K562 (cell line): ENCODE data around the gene PURA. TPM values are rescaled to one million over a fixed set of nuclear protein-coding genes. Genes with fewer than 3 reads are reported as not detected.

Source experiments
- ATAC-seq: fragments of 200-7000 bp; cut with Tn5 transposase; 3 replicates; pipeline ENCODE4 v1.9.1; 2020; ENCODE audit warnings: moderate library complexity
- BruUV-seq: library from RNA; stranded (reverse); fragments of 400-500 nt; replicated peaks from 2 replicates; lab custom pipeline; 2021; lab: Mats Ljungman, UMichigan
- CTCF ChIA-PET: fragments of 300-600 bp; formaldehyde crosslinking; extraction: SDS; loops from one replicate; lab custom pipeline; 2021; ENCODE audit warnings: low intra/inter-chr PET ratio; lab: Yijun Ruan, JAX
- POLR2A ChIA-PET: fragments of 300-600, 350-650 bp; sonication (Branson Sonifier 250); formaldehyde crosslinking; extraction: SDS; loops from one replicate; lab custom pipeline; 2021; ENCODE audit warnings: antibody characterized with exemption, inconsistent platforms; lab: Yijun Ruan, JAX
- DNase-seq, 4 experiments: peaks; one replicate each; pipeline versions ENCODE4 v3.0.0 to v3.0.0-alpha.2; 2011 to 2018; ENCODE audit warnings: low spot score in 3 of 4, mixed read lengths in 3 of 4; ENCODE audit errors: extremely low read depth in 1 of 4
- FAIRE-seq: peaks from 2 replicates; lab custom pipeline; 2011; peaks lifted over from hg19 to GRCh38; lab: Jason Lieb, UNC
- H2AFZ ChIP-seq: 2 replicates; pipeline ENCODE4 v1.6.0; 2011; ENCODE audit warnings: low read depth, low read length, control low read depth, inconsistent platforms
- H3K27ac ChIP-seq: fragments of 200-600 bp; 3 replicates; pipeline ENCODE4 v1.8.0; 2011; ENCODE audit warnings: low read depth, mild to moderate bottlenecking, control low read depth, inconsistent platforms, low read length, moderate library complexity, mixed read lengths; ENCODE audit errors: extremely low read depth
- H3K27me3 ChIP-seq, 2 experiments: fragments of 300-600 bp in 1 of 2; 2 replicates in 1 of 2; 3 replicates in 1 of 2; pipeline versions ENCODE4 v1.6.0 to v1.8.0; 2011; ENCODE audit warnings: inconsistent platforms in 2 of 2, low read length in 2 of 2, mild to moderate bottlenecking in 1 of 2, mixed read lengths in 1 of 2, moderate library complexity in 1 of 2; ENCODE audit not compliant: control insufficient read depth in 2 of 2, insufficient read depth in 2 of 2
- H3K36me3 ChIP-seq: fragments of 300-600 bp; 3 replicates; pipeline ENCODE4 v1.8.0; 2011; ENCODE audit warnings: mild to moderate bottlenecking, low read length, inconsistent platforms; ENCODE audit not compliant: control insufficient read depth, insufficient read depth
- H3K4me1 ChIP-seq, 2 experiments: fragments of 200-600 bp in 1 of 2; replicated peaks in 1 of 2; 2 replicates in 1 of 2; 3 replicates in 1 of 2; pipeline versions ENCODE4 v1.5.1 to v1.8.0; 2011; ENCODE audit warnings: inconsistent platforms in 2 of 2, low read length in 2 of 2, mild to moderate bottlenecking in 1 of 2, mixed read lengths in 1 of 2, moderate library complexity in 1 of 2; ENCODE audit not compliant: control insufficient read depth in 2 of 2, insufficient read depth in 2 of 2
- H3K4me2 ChIP-seq: 2 replicates; pipeline ENCODE4 v1.6.1; 2011; ENCODE audit warnings: low read length, control low read depth, inconsistent platforms, mixed read lengths; ENCODE audit not compliant: insufficient read depth
- H3K4me3 ChIP-seq: fragments of 200-600 bp; sonication (generic), shearing (Covaris generic); 2 replicates; pipeline ENCODE4 v1.5.1; 2016; ENCODE audit warnings: control low read depth, inconsistent platforms
- H3K79me2 ChIP-seq: fragments of 200-600 bp; 3 replicates; pipeline ENCODE4 v1.8.0; 2011; ENCODE audit warnings: low read length, inconsistent platforms; ENCODE audit not compliant: control insufficient read depth, insufficient read depth
- H3K9ac ChIP-seq, 2 experiments: 2 replicates each; pipeline versions ENCODE4 v1.6.0 to v1.6.1; 2011; ENCODE audit warnings: low read depth in 2 of 2, low read length in 2 of 2, control low read depth in 1 of 2, inconsistent platforms in 1 of 2, mild to moderate bottlenecking in 1 of 2, mixed read lengths in 1 of 2; ENCODE audit not compliant: insufficient read depth in 1 of 2
- H3K9me1 ChIP-seq: one replicate; pipeline ENCODE4 v1.6.0; 2011; ENCODE audit warnings: inconsistent platforms, mild to moderate bottlenecking, low read length, moderate library complexity; ENCODE audit not compliant: control insufficient read depth, insufficient read depth
- H3K9me3 ChIP-seq: replicated peaks from 2 replicates; pipeline ENCODE4 v1.5.1; 2011; ENCODE audit warnings: low read depth, low read length, inconsistent platforms; ENCODE audit not compliant: control insufficient read depth, insufficient read depth
- H4K20me1 ChIP-seq: replicated peaks from 2 replicates; pipeline ENCODE4 v1.6.1; 2011; ENCODE audit warnings: low read length, inconsistent platforms, mixed read lengths; ENCODE audit not compliant: control insufficient read depth, insufficient read depth
- ADNP ChIP-seq: fragments of 200-800 bp; sonication (Bioruptor generic); IDR thresholded peaks from 2 replicates; pipeline ENCODE4 v1.6.1; 2016; ENCODE audit warnings: missing genetic modification characterization, missing compliant biosample characterization
- CBFA2T3 ChIP-seq: fragments of 450-650 bp; IDR thresholded peaks from 2 replicates; pipeline ENCODE4 v1.6.1; 2017
- ETV5 ChIP-seq: sonication (generic); formaldehyde crosslinking; IDR thresholded peaks from 2 replicates; pipeline ENCODE4 v1.4.0; 2020; ENCODE audit warnings: low read depth, mild to moderate bottlenecking, missing genetic modification reagents
- HDAC8 ChIP-seq: fragments of 450-650 bp; IDR thresholded peaks from 2 replicates; pipeline ENCODE4 v1.6.1; 2016; ENCODE audit warnings: mild to moderate bottlenecking, missing genetic modification characterization, moderate library complexity, missing compliant biosample characterization
- JUN ChIP-seq, 2 experiments: sonication (generic) in 1 of 2; formaldehyde crosslinking in 1 of 2; IDR thresholded peaks; 2 replicates each; pipeline versions ENCODE4 v1.6.1 to v1.8.0; 2012 to 2022; ENCODE audit warnings: borderline replicate concordance in 2 of 2, mild to moderate bottlenecking in 2 of 2, improper control_type of control experiment in 1 of 2, low read depth in 1 of 2, low read length in 1 of 2, missing genetic modification reagents in 1 of 2
- KLF13 ChIP-seq: fragments of 450-650 bp; IDR thresholded peaks from 2 replicates; pipeline ENCODE4 v1.6.1; 2016; ENCODE audit warnings: missing genetic modification characterization, low read depth, mild to moderate bottlenecking, missing compliant biosample characterization, moderate library complexity, borderline replicate concordance
- MAFK ChIP-seq: IDR thresholded peaks from 2 replicates; pipeline ENCODE4 v1.6.1; 2011; ENCODE audit warnings: low read length, improper control_type of control experiment
- MYBL2 ChIP-seq, 2 experiments: fragments of 450-650 bp in 1 of 2; sonication (generic) in 1 of 2; formaldehyde crosslinking in 1 of 2; IDR thresholded peaks; 2 replicates each; pipeline versions ENCODE4 v1.6.1 to v1.8.1; 2017 to 2022; ENCODE audit warnings: borderline replicate concordance in 1 of 2, inconsistent platforms in 1 of 2, low read depth in 1 of 2, mild to moderate bottlenecking in 1 of 2, missing genetic modification reagents in 1 of 2, moderate library complexity in 1 of 2
- MYNN ChIP-seq, 2 experiments: sonication (generic); formaldehyde crosslinking in 1 of 2; IDR thresholded peaks; 2 replicates each; pipeline versions ENCODE4 v1.5.0 to v1.6.1; 2016 to 2020; ENCODE audit warnings: antibody characterized with exemption in 1 of 2, missing genetic modification reagents in 1 of 2
- POLR2AphosphoS2 ChIP-seq: IDR thresholded peaks from 2 replicates; pipeline ENCODE4 v1.6.1; 2012; ENCODE audit warnings: low read length, improper control_type of control experiment
- SMAD1 ChIP-seq: fragments of 150-350 bp; IDR thresholded peaks from 2 replicates; pipeline ENCODE4 v1.6.1; 2014; ENCODE audit warnings: low read length, low read depth; ENCODE audit not compliant: partially characterized antibody
- TAF1 ChIP-seq: IDR thresholded peaks from 2 replicates; pipeline ENCODE4 v1.6.1; 2011; ENCODE audit warnings: mild to moderate bottlenecking, low read length, moderate library complexity; ENCODE audit not compliant: insufficient read depth, control insufficient read depth, severe bottlenecking; ENCODE audit errors: extremely low read depth
- TEAD2 ChIP-seq: fragments of 450-650 bp; IDR thresholded peaks from 2 replicates; pipeline ENCODE4 v1.6.1; 2016; ENCODE audit warnings: missing genetic modification characterization, control low read depth, missing compliant biosample characterization
- TGIF2 ChIP-seq: sonication (generic); formaldehyde crosslinking; IDR thresholded peaks from 2 replicates; pipeline ENCODE4 v1.8.1; 2022; ENCODE audit warnings: mild to moderate bottlenecking, missing genetic modification reagents, moderate library complexity
- ZNF644 ChIP-seq: fragments of 200-800 bp; sonication (Bioruptor generic); IDR thresholded peaks from 2 replicates; pipeline ENCODE4 v1.6.1; 2016; ENCODE audit warnings: low read depth, missing genetic modification characterization, missing compliant biosample characterization
- WGBS: fragments of 100-300 bp; shearing (Covaris generic); methylation state at CpG from one replicate; pipeline ENCODE4 v1.1.6; 2016; ENCODE audit warnings: low coverage, mixed read lengths; ENCODE audit not compliant: insufficient coverage; ENCODE audit errors: missing lambda C conversion rate; 5-methylcytosine and 5-hydroxymethylcytosine counted together
- in situ Hi-C: fragments of 300-500 bp; cut with MboI; formaldehyde crosslinking; loops from 4 replicates; pipeline ENCODE4 v1.15.0; 2018; ENCODE audit warnings: inconsistent platforms, mixed read lengths
- intact Hi-C: fragments of 100-400 bp; cut with micrococcal nuclease; formaldehyde crosslinking; loops from 2 replicates; pipeline ENCODE4 v1.14.2; 2022
- polyA plus RNA-seq, 8 experiments: library from polyadenylated mRNA; depleted of rRNA in 4 of 8; stranded (reverse) in 5 of 8; unstranded in 3 of 8; fragments of >200 nt; fragmentation: Nextera tagmentation in 2 of 8; fragmentation: Illumina TruSeq in 1 of 8; extraction: Ambion mirVana in 2 of 8; extraction: Trizol in 1 of 8; gene quantifications; 2 replicates each; pipeline versions ENCODE4 v1.2.1 to v1.2.3, GENCODE V29; 2011 to 2014; ENCODE audit warnings: inconsistent platforms in 1 of 8, missing spikeins in 1 of 8
- total RNA-seq, 7 experiments: library from RNA; depleted of rRNA in 6 of 7; stranded (reverse); fragments of >200 nt in 6 of 7; fragmentation: Illumina TruSeq in 2 of 7; extraction: Trizol in 2 of 7; gene quantifications; 2 replicates each; pipeline versions ENCODE4 v1.2.1 to v1.2.3, GENCODE V29; 2011 to 2021; ENCODE audit warnings: low replicate concordance in 1 of 7
- TF ChIP-seq, protein P1 (sequence below): fragments of 450-650 bp; formaldehyde crosslinking; IDR thresholded peaks from 2 replicates; pipeline ENCODE4 v1.4.0; 2020; ENCODE audit warnings: mild to moderate bottlenecking, moderate library complexity

PURA gene
- total and polyA plus RNA-seq, 9 of the 15 experiments (the other 6 are each of a cell fraction or from before 2014, with no cell fraction given): 3.2 to 11.1 (median 5.4) TPM

DNA sequence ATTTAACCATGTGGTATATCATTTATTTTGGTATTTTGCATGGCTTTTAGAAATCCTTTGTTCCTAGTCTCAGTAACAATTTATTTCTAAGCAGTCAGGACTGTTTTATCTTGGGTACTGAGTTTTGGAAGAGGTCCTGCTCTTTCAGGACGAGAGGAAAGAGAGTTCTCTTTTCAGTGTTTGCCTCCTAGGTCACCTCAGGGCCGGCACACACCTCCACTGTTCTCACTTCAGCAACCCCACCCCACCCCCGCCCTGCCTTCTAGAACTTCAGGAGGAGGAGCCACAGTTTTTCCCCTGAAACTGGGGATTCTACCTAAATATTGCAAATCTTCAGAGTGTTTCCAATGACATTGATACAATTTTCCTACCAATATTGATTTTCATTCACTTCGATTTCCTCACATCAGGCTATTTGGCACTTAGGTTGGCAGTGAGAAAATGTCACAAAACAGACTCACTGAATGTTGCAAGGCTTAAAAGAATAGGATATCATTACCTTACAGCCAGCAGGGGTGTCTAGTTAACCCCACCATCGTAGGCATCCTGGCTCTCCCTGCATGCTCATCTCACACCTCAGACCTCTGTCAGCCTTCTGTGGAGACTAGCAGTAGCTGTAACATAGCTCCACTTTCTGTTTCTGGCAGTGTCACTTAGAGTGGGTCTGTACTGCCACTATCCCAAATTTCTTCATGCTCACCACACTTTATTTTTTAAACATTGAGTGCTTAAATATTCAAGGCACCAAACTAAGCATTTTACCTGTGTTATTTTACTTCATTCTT, 17.2 kb downstream of the PURA start:
- no peaks in the 10 kb centered on the region for H3K9me1 ChIP-seq
- H2AFZ ChIP-seq: no peak overlapping the region
- DNase-seq (no peak), FAIRE-seq (no peak), ATAC-seq (no peak)
- no TSS peak for BruUV-seq
- intact Hi-C loops (no loop called here), in situ Hi-C loops (no loop called here)
- no peaks in the 10 kb centered on the region for H3K27me3 ChIP-seq
- ChIA-PET CTCF (interaction anchor here (0.6 kb wide), 1 partner anchor 62 kb away, joined by 3 read pairs; no protein-coding TSS in a partner anchor), POLR2A (interaction anchor here (0.6 to 1.7 kb wide), 3 partner anchors 10 to 22 kb away, joined by 3 to 8 read pairs (median 5); no protein-coding TSS in a partner anchor)
- WGBS: 25% methylated on average over 3 of the region's 5 CpGs
- no peak for TF ChIP-seq ZNF644 (tag)
- no peak for TF ChIP-seq POLR2AphosphoS2
- no peak for TF ChIP-seq MAFK
- no peak for TF ChIP-seq ADNP (tag)
- no peak for TF ChIP-seq SMAD1
- no peak for TF ChIP-seq JUN (IDR thresholded peaks at IDR 0.05; ENCODE audit: borderline replicate concordance, low read depth, low read length)
- no peak for TF ChIP-seq JUN (CRISPR knock-in tag; IDR thresholded peaks at IDR 0.05; ENCODE audit: borderline replicate concordance)
- no peak for TF ChIP-seq TGIF2 (CRISPR knock-in tag)
- no peak for TF ChIP-seq TEAD2
- no peak for TF ChIP-seq TAF1
- TF ChIP-seq, protein P1, sequence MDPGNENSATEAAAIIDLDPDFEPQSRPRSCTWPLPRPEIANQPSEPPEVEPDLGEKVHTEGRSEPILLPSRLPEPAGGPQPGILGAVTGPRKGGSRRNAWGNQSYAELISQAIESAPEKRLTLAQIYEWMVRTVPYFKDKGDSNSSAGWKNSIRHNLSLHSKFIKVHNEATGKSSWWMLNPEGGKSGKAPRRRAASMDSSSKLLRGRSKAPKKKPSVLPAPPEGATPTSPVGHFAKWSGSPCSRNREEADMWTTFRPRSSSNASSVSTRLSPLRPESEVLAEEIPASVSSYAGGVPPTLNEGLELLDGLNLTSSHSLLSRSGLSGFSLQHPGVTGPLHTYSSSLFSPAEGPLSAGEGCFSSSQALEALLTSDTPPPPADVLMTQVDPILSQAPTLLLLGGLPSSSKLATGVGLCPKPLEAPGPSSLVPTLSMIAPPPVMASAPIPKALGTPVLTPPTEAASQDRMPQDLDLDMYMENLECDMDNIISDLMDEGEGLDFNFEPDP (CRISPR knock-in tag): no peak
- no peak for TF ChIP-seq KLF13
- TF ChIP-seq ETV5 (CRISPR knock-in tag): no peak
- TF ChIP-seq CBFA2T3: no peak
- TF ChIP-seq HDAC8 (tag): no peak
- no peak for TF ChIP-seq MYNN (IDR thresholded peaks at IDR 0.05)
- no peak for TF ChIP-seq MYNN (CRISPR knock-in tag; IDR thresholded peaks at IDR 0.05)
- TF ChIP-seq MYBL2 (IDR thresholded peaks at IDR 0.05; ENCODE audit: low read depth): no peak
- no peak for TF ChIP-seq MYBL2 (CRISPR knock-in tag; IDR thresholded peaks at IDR 0.05; ENCODE audit: borderline replicate concordance)
- H4K20me1 ChIP-seq: peaks cover 7% of the 10 kb centered on the region; the same call in 1 of the 2 replicates
- H3K27ac ChIP-seq: no peak overlapping the region
- no peaks in the 10 kb centered on the region for H3K79me2 ChIP-seq
- no peaks in the 10 kb centered on the region for H3K36me3 ChIP-seq
- no peak overlapping the region for H3K4me2 ChIP-seq
- H3K9ac ChIP-seq: no peak overlapping the region
- no peaks in the 10 kb centered on the region; a peak in 1 of 5 replicates for H3K4me1 ChIP-seq
- no peak overlapping the region for H3K4me3 ChIP-seq
- no peaks in the 10 kb centered on the region; the same call in 1 of the 2 replicates for H3K9me3 ChIP-seq
